ENCODE results near the gene ARHGAP26. TPM values are rescaled to one million over a fixed set of nuclear protein-coding genes. Genes with fewer than 3 reads are reported as not detected.
A peak's percentile ranks its signal among the peaks of the same experiment; 100 is the strongest.

Gene ARHGAP26
- total and polyA plus RNA-seq, 2 donors (not counting 1 experiment from before 2014, with no cell fraction given) = 4.1 to 6.8 TPM

DNA sequence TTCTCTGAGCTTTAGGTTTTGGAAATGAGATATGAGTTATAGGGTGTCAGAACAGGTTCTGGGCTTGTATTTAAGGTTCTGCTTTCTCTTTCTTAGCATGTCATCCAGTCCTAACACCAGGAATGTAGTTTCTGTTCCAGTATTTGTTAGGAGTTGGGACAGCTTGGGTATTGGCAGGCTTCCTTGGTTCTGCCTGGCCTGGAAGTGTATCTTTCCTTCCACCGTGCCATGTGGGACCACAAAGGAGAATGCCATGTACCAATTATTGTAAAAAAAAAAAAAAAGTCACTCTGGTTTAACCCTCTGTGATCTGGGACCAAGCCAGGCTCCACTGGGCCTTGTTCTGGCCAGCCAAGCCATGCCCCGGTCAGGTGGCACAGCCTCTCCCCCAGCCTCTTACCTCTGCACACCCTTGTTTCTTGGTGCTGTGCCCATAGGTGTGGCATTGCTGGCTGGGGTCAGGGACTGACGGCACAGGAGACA lies 47.8 kb downstream of the ARHGAP26 start:
- TF ChIP-seq EZH2 (IDR thresholded peaks at IDR 0.05; ENCODE audit: low read length, missing control alignments) = no peak
- TF ChIP-seq, protein P1, sequence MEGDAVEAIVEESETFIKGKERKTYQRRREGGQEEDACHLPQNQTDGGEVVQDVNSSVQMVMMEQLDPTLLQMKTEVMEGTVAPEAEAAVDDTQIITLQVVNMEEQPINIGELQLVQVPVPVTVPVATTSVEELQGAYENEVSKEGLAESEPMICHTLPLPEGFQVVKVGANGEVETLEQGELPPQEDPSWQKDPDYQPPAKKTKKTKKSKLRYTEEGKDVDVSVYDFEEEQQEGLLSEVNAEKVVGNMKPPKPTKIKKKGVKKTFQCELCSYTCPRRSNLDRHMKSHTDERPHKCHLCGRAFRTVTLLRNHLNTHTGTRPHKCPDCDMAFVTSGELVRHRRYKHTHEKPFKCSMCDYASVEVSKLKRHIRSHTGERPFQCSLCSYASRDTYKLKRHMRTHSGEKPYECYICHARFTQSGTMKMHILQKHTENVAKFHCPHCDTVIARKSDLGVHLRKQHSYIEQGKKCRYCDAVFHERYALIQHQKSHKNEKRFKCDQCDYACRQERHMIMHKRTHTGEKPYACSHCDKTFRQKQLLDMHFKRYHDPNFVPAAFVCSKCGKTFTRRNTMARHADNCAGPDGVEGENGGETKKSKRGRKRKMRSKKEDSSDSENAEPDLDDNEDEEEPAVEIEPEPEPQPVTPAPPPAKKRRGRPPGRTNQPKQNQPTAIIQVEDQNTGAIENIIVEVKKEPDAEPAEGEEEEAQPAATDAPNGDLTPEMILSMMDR (conservative IDR thresholded peaks at IDR 0.05 in 1 of 2, IDR thresholded peaks at IDR 0.05 in 1 of 2; ENCODE audit: low read depth in 1 of 2, low read length in 2 of 2) = no peak
- no peaks in the 10 kb centered on the region for H3K36me3 ChIP-seq (ENCODE audit: control insufficient read depth, insufficient read depth, low read length)
- H3K4me2 ChIP-seq (ENCODE audit: extremely low read depth, insufficient read depth, low read length) = no peak overlapping the region
- H3K9me3 ChIP-seq (ENCODE audit: control insufficient read depth, insufficient read depth, low read depth, low read length) = no peaks in the 10 kb centered on the region
- H3K4me1 ChIP-seq (ENCODE audit: control insufficient read depth, extremely low read depth, insufficient read depth, low read length) = peaks cover 23% of the 10 kb centered on the region
- no peaks in the 10 kb centered on the region for H4K20me1 ChIP-seq (ENCODE audit: control insufficient read depth, extremely low read depth, insufficient read depth, low read length)
- H3K4me3 ChIP-seq (replicated peaks in 1 of 4; ENCODE audit: control extremely low read depth in 1 of 4, insufficient read depth in 1 of 4, low read depth in 3 of 4, low read length in 4 of 4) = no peak overlapping the region
- no peaks in the 10 kb centered on the region for H3K79me2 ChIP-seq (ENCODE audit: control insufficient read depth, insufficient read depth, low read length)
- no peak overlapping the region for H3K27ac ChIP-seq (ENCODE audit: insufficient read depth, low read length)
- H2AFZ ChIP-seq (ENCODE audit: low read length) = no peak overlapping the region
- peak in 1 of 2 donors; percentile 47 for DNase-seq (ENCODE audit: low read depth in 2 of 2)
- H3K27me3 ChIP-seq (ENCODE audit: control insufficient read depth, insufficient read depth, low read length) = no peaks in the 10 kb centered on the region
- no peak overlapping the region for H3K9ac ChIP-seq (ENCODE audit: insufficient read depth, low read length)

DNA sequence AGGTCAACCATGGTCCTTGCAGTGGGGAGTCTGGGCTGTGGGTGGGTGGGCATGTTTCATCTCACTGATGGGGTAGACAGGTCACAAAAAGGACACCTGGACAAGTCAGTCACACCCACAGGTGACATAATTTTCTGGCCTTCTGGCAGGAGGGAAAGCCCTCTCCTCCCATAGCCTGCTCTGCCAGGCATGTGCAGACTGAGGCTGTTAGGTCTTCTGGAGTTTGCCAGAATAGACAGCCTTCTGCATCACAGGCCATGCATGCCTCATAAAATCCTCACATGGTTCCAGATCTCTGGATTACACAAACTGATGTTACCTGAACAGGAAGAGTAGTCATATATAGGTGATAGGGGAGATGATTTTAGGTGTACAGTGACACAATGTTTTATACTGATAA lies 49.1 kb downstream of the ARHGAP26 start:
- no peak overlapping the region for H3K9ac ChIP-seq (ENCODE audit: insufficient read depth, low read length)
- H3K4me3 ChIP-seq (replicated peaks in 1 of 4; ENCODE audit: control extremely low read depth in 1 of 4, insufficient read depth in 1 of 4, low read depth in 3 of 4, low read length in 4 of 4) = no peak overlapping the region
- H2AFZ ChIP-seq (ENCODE audit: low read length) = no peak overlapping the region
- no peaks in the 10 kb centered on the region for H3K79me2 ChIP-seq (ENCODE audit: control insufficient read depth, insufficient read depth, low read length)
- TF ChIP-seq, protein P1 (conservative IDR thresholded peaks at IDR 0.05 in 1 of 2, IDR thresholded peaks at IDR 0.05 in 1 of 2; ENCODE audit: low read depth in 1 of 2, low read length in 2 of 2) = no peak
- TF ChIP-seq EZH2 (IDR thresholded peaks at IDR 0.05; ENCODE audit: low read length, missing control alignments) = no peak
- H3K27ac ChIP-seq (ENCODE audit: insufficient read depth, low read length) = no peak overlapping the region
- no peaks in the 10 kb centered on the region for H3K27me3 ChIP-seq (ENCODE audit: control insufficient read depth, insufficient read depth, low read length)
- H3K9me3 ChIP-seq (ENCODE audit: control insufficient read depth, insufficient read depth, low read depth, low read length) = no peaks in the 10 kb centered on the region
- H4K20me1 ChIP-seq (ENCODE audit: control insufficient read depth, extremely low read depth, insufficient read depth, low read length) = no peaks in the 10 kb centered on the region
- H3K4me2 ChIP-seq (ENCODE audit: extremely low read depth, insufficient read depth, low read length) = no peak overlapping the region
- H3K36me3 ChIP-seq (ENCODE audit: control insufficient read depth, insufficient read depth, low read length) = no peaks in the 10 kb centered on the region
- DNase-seq (ENCODE audit: low read depth in 2 of 2) = no peak
- H3K4me1 ChIP-seq (ENCODE audit: control insufficient read depth, extremely low read depth, insufficient read depth, low read length) = peaks cover 25% of the 10 kb centered on the region

DNA sequence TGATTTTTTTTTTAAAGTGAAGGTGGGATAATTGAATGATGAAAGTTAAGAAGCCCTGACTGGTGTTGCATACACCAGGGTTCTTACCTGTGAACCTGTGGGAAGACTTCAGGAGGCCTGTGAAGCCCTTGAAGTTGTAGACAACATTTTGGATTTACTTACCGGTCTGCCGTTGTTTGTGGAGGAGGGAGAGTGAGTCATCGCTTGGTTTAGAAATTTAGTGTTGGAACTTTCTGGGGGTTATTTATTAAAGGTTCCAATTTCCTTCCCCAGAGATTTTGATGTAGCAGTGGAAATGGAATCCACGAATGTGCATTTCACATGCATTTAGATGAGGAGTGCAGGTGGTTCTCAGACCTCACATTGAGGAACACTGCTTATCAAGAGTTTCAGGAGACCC lies 49.6 kb downstream of the ARHGAP26 start:
- Histone ChIP-seq H3K9me3 (ENCODE audit: control insufficient read depth, insufficient read depth, low read depth, low read length) (no peaks in the 10 kb centered on the region), H3K9ac (ENCODE audit: insufficient read depth, low read length) (no peak overlapping the region), H3K27me3 (ENCODE audit: control insufficient read depth, insufficient read depth, low read length) (no peaks in the 10 kb centered on the region), H3K36me3 (ENCODE audit: control insufficient read depth, insufficient read depth, low read length) (no peaks in the 10 kb centered on the region), H3K27ac (ENCODE audit: insufficient read depth, low read length) (no peak overlapping the region), H4K20me1 (ENCODE audit: control insufficient read depth, extremely low read depth, insufficient read depth, low read length) (no peaks in the 10 kb centered on the region), H3K4me3 (replicated peaks in 1 of 4; ENCODE audit: control extremely low read depth in 1 of 4, insufficient read depth in 1 of 4, low read depth in 3 of 4, low read length in 4 of 4) (no peak overlapping the region), H3K4me1 (ENCODE audit: control insufficient read depth, extremely low read depth, insufficient read depth, low read length) (peaks cover 25% of the 10 kb centered on the region), H2AFZ (ENCODE audit: low read length) (no peak overlapping the region), H3K4me2 (ENCODE audit: extremely low read depth, insufficient read depth, low read length) (peak overlapping the region; percentile 37), H3K79me2 (ENCODE audit: control insufficient read depth, insufficient read depth, low read length) (no peaks in the 10 kb centered on the region)
- no peak for TF ChIP-seq EZH2 (IDR thresholded peaks at IDR 0.05; ENCODE audit: low read length, missing control alignments)
- TF ChIP-seq, protein P1 (conservative IDR thresholded peaks at IDR 0.05 in 1 of 2, IDR thresholded peaks at IDR 0.05 in 1 of 2; ENCODE audit: low read depth in 1 of 2, low read length in 2 of 2) = no peak
- peak in 1 of 2 donors; percentile 58 for DNase-seq (ENCODE audit: low read depth in 2 of 2)
